ENCODE measurements around the gene STAU1.
"Not testable (repeated sequence)": the region's sequence is repeated elsewhere in the genome, so short reads cannot be mapped to it uniquely, and the experiment has no call there.

STAU1 gene

GRCh38 chr20:49115564-49115963 is 72.6 kb downstream of the STAU1 start:
- H3K4me3 ChIP-seq (ENCODE audit: control insufficient read depth in 1 of 7, extremely low read depth in 1 of 7, insufficient read depth in 4 of 7, low read depth in 2 of 7, low read length in 6 of 7): no peak overlapping the region
- WGBS (ENCODE audit: insufficient coverage): 93% methylated on average over 6 of the region's 7 CpGs
- H3K36me3 ChIP-seq (ENCODE audit: control insufficient read depth in 4 of 4, insufficient read depth in 4 of 4, low read length in 3 of 4): peaks cover 10 to 78% (median 57%) of the 10 kb centered on the region in 4 experiments
- ChIA-PET CTCF (no interaction called here), POLR2A (no interaction called here)
- no peaks in the 10 kb centered on the region for H3K27me3 ChIP-seq (replicated peaks in 2 of 5; ENCODE audit: control insufficient read depth in 4 of 5, insufficient read depth in 5 of 5, low read length in 4 of 5)
- H3K4me1 ChIP-seq (ENCODE audit: control extremely low read depth in 1 of 4, control insufficient read depth in 4 of 4, insufficient read depth in 4 of 4, low read length in 3 of 4): no peaks in the 10 kb centered on the region
- no peak for DNase-seq
- no peak overlapping the region for H3K27ac ChIP-seq (ENCODE audit: insufficient read depth in 1 of 2, low read depth in 1 of 2, low read length in 2 of 2, poor library complexity in 1 of 2, severe bottlenecking in 2 of 2)
- H3K9me3 ChIP-seq (ENCODE audit: control extremely low read depth in 1 of 5, control insufficient read depth in 4 of 5, insufficient read depth in 2 of 5, low read depth in 1 of 5, low read length in 4 of 5): no peaks in the 10 kb centered on the region

GRCh38 chr20:49112596-49113274 is 75.4 kb downstream of the STAU1 start:
- DNase-seq: no peak
- ChIA-PET POLR2A (interaction anchor here (1.2 kb wide), 1 partner anchor 106 kb away, joined by 5 read pairs; the partner anchor contains the start of gene DDX27), CTCF (interaction anchor here (1.0 to 1.4 kb wide), 2 partner anchors 15 to 105 kb away, joined by 3 to 4 read pairs; no protein-coding TSS in a partner anchor)
- Histone ChIP-seq H3K27ac (ENCODE audit: insufficient read depth in 1 of 2, low read depth in 1 of 2, low read length in 2 of 2, poor library complexity in 1 of 2, severe bottlenecking in 2 of 2) (no peak overlapping the region), H3K27me3 (replicated peaks in 2 of 5; ENCODE audit: control insufficient read depth in 4 of 5, insufficient read depth in 5 of 5, low read length in 4 of 5) (no peaks in the 10 kb centered on the region), H3K36me3 (ENCODE audit: control insufficient read depth in 4 of 4, insufficient read depth in 4 of 4, low read length in 3 of 4) (peaks cover 0 to 52% (median 33%) of the 10 kb centered on the region in 4 experiments), H3K4me3 (ENCODE audit: control insufficient read depth in 1 of 7, extremely low read depth in 1 of 7, insufficient read depth in 4 of 7, low read depth in 2 of 7, low read length in 6 of 7) (no peak overlapping the region), H3K9me3 (ENCODE audit: control extremely low read depth in 1 of 5, control insufficient read depth in 4 of 5, insufficient read depth in 2 of 5, low read depth in 1 of 5, low read length in 4 of 5) (no peaks in the 10 kb centered on the region), H3K4me1 (ENCODE audit: control extremely low read depth in 1 of 4, control insufficient read depth in 4 of 4, insufficient read depth in 4 of 4, low read length in 3 of 4) (no peaks in the 10 kb centered on the region)
- WGBS (ENCODE audit: insufficient coverage): 98% methylated on average over 14 of the region's 15 CpGs

GRCh38 chr20:49110767-49111694 is 77.1 kb downstream of the STAU1 start:
- POLR2A ChIA-PET: interaction anchor here (1.2 kb wide), 1 partner anchor 108 kb away, joined by 5 read pairs; the partner anchor contains the start of gene DDX27
- no peaks in the 10 kb centered on the region for H3K4me1 ChIP-seq (ENCODE audit: control extremely low read depth in 1 of 4, control insufficient read depth in 4 of 4, insufficient read depth in 4 of 4, low read length in 3 of 4)
- H3K27me3 ChIP-seq (replicated peaks in 2 of 5; ENCODE audit: control insufficient read depth in 4 of 5, insufficient read depth in 5 of 5, low read length in 4 of 5): no peaks in the 10 kb centered on the region
- WGBS (ENCODE audit: insufficient coverage): 98% methylated on average over 5 of the region's 6 CpGs
- CTCF ChIA-PET: no interaction called here
- no peak overlapping the region for H3K4me3 ChIP-seq (ENCODE audit: control insufficient read depth in 1 of 7, extremely low read depth in 1 of 7, insufficient read depth in 4 of 7, low read depth in 2 of 7, low read length in 6 of 7)
- H3K36me3 ChIP-seq (ENCODE audit: control insufficient read depth in 4 of 4, insufficient read depth in 4 of 4, low read length in 3 of 4): peaks cover 0 to 38% (median 26%) of the 10 kb centered on the region in 4 experiments
- no peak for DNase-seq
- H3K9me3 ChIP-seq (ENCODE audit: control extremely low read depth in 1 of 5, control insufficient read depth in 4 of 5, insufficient read depth in 2 of 5, low read depth in 1 of 5, low read length in 4 of 5): no peaks in the 10 kb centered on the region
- H3K27ac ChIP-seq (ENCODE audit: insufficient read depth in 1 of 2, low read depth in 1 of 2, low read length in 2 of 2, poor library complexity in 1 of 2, severe bottlenecking in 2 of 2): no peak overlapping the region

- Histone ChIP-seq H3K9me3 (ENCODE audit: control extremely low read depth in 1 of 5, control insufficient read depth in 4 of 5, insufficient read depth in 2 of 5, low read depth in 1 of 5, low read length in 4 of 5) (no peaks in the 10 kb centered on the region), H3K27me3 (replicated peaks in 2 of 5; ENCODE audit: control insufficient read depth in 4 of 5, insufficient read depth in 5 of 5, low read length in 4 of 5) (no peaks in the 10 kb centered on the region), H3K4me1 (ENCODE audit: control extremely low read depth in 1 of 4, control insufficient read depth in 4 of 4, insufficient read depth in 4 of 4, low read length in 3 of 4) (no peaks in the 10 kb centered on the region), H3K4me3 (ENCODE audit: control insufficient read depth in 1 of 7, extremely low read depth in 1 of 7, insufficient read depth in 4 of 7, low read depth in 2 of 7, low read length in 6 of 7) (no peak overlapping the region), H3K36me3 (ENCODE audit: control insufficient read depth in 4 of 4, insufficient read depth in 4 of 4, low read length in 3 of 4) (peaks cover 8 to 37% (median 31%) of the 10 kb centered on the region in 4 experiments), H3K27ac (ENCODE audit: insufficient read depth in 1 of 2, low read depth in 1 of 2, low read length in 2 of 2, poor library complexity in 1 of 2, severe bottlenecking in 2 of 2) (no peak overlapping the region)
- ChIA-PET CTCF (interaction anchor here (0.6 kb wide), 2 partner anchors 71 to 100 kb away, joined by 3 read pairs; no protein-coding TSS in a partner anchor), POLR2A (no interaction called here)
- WGBS (ENCODE audit: insufficient coverage): 100% methylated on average over 6 of the region's 6 CpGs
- DNase-seq: no peak
Measured at GRCh38 chr20:49106328-49106727, 81.8 kb downstream of the STAU1 start.

GRCh38 chr20:49104979-49105547 is 83.1 kb downstream of the STAU1 start:
- H3K4me3 ChIP-seq (ENCODE audit: control insufficient read depth in 1 of 7, extremely low read depth in 1 of 7, insufficient read depth in 4 of 7, low read depth in 2 of 7, low read length in 6 of 7); H3K27me3 ChIP-seq (replicated peaks in 2 of 5; ENCODE audit: control insufficient read depth in 4 of 5, insufficient read depth in 5 of 5, low read length in 4 of 5); H3K27ac ChIP-seq (ENCODE audit: insufficient read depth in 1 of 2, low read depth in 1 of 2, low read length in 2 of 2, poor library complexity in 1 of 2, severe bottlenecking in 2 of 2); POLR2A ChIA-PET; H3K9me3 ChIP-seq (ENCODE audit: control extremely low read depth in 1 of 5, control insufficient read depth in 4 of 5, insufficient read depth in 2 of 5, low read depth in 1 of 5, low read length in 4 of 5); H3K4me1 ChIP-seq (ENCODE audit: control extremely low read depth in 1 of 4, control insufficient read depth in 4 of 4, insufficient read depth in 4 of 4, low read length in 3 of 4); DNase-seq; CTCF ChIA-PET: not testable (repeated sequence)
- 97% methylated on average over 8 of the region's 11 CpGs for WGBS (ENCODE audit: insufficient coverage)
- H3K36me3 ChIP-seq (ENCODE audit: control insufficient read depth in 4 of 4, insufficient read depth in 4 of 4, low read length in 3 of 4): peaks cover 5 to 47% (median 31%) of the 10 kb centered on the region in 4 experiments

- Histone ChIP-seq H3K36me3 (ENCODE audit: control insufficient read depth in 4 of 4, insufficient read depth in 4 of 4, low read length in 3 of 4) (peaks cover 5 to 51% (median 32%) of the 10 kb centered on the region in 4 experiments), H3K27me3 (replicated peaks in 2 of 5; ENCODE audit: control insufficient read depth in 4 of 5, insufficient read depth in 5 of 5, low read length in 4 of 5) (no peaks in the 10 kb centered on the region), H3K9me3 (ENCODE audit: control extremely low read depth in 1 of 5, control insufficient read depth in 4 of 5, insufficient read depth in 2 of 5, low read depth in 1 of 5, low read length in 4 of 5) (no peaks in the 10 kb centered on the region), H3K4me3 (ENCODE audit: control insufficient read depth in 1 of 7, extremely low read depth in 1 of 7, insufficient read depth in 4 of 7, low read depth in 2 of 7, low read length in 6 of 7) (no peak overlapping the region), H3K4me1 (ENCODE audit: control extremely low read depth in 1 of 4, control insufficient read depth in 4 of 4, insufficient read depth in 4 of 4, low read length in 3 of 4) (peaks cover 0 to 6% (median 0%) of the 10 kb centered on the region in 4 experiments), H3K27ac (ENCODE audit: insufficient read depth in 1 of 2, low read depth in 1 of 2, low read length in 2 of 2, poor library complexity in 1 of 2, severe bottlenecking in 2 of 2) (no peak overlapping the region)
- POLR2A ChIA-PET: no interaction called here
- no peak for DNase-seq
- WGBS (ENCODE audit: insufficient coverage): 100% methylated on average over 2 of the region's 3 CpGs
- CTCF ChIA-PET: no interaction called here
Measured at GRCh38 chr20:49104365-49104648, 83.8 kb downstream of the STAU1 start.
